Gastroesophageal sphincter (tissue), 3 donors: Measurements from ENCODE around the gene PTPRN2.

Source experiments
- CTCF ChIP-seq, 4 experiments: fragments of 200-600 bp in 2 of 4; fragments of 450-650 bp in 2 of 4; sonication (generic) in 1 of 4; IDR thresholded peaks; one replicate each; pipeline ENCODE4 v1.5.1; 2017 to 2019; ENCODE audit warnings: antibody characterized with exemption in 4 of 4, mild to moderate bottlenecking in 2 of 4, moderate library complexity in 2 of 4
- EP300 ChIP-seq: sonication (generic); formaldehyde crosslinking; IDR thresholded peaks from one replicate; pipeline ENCODE4 v1.6.1; 2017; ENCODE audit warnings: antibody characterized with exemption, mild to moderate bottlenecking
- POLR2A ChIP-seq, 2 donors: fragments of 450-650 bp; IDR thresholded peaks; one replicate each; pipeline ENCODE4 v1.6.1; 2017; ENCODE audit warnings: antibody characterized with exemption in 2 of 2, mild to moderate bottlenecking in 2 of 2, moderate library complexity in 1 of 2
- POLR2AphosphoS5 ChIP-seq: sonication (generic); formaldehyde crosslinking; IDR thresholded peaks from one replicate; pipeline ENCODE4 v1.6.1; 2017; ENCODE audit warnings: antibody characterized with exemption

- TF ChIP-seq CTCF (IDR thresholded peaks at IDR 0.05) (no peak), POLR2AphosphoS5 (no peak), EP300 (no peak), POLR2A (IDR thresholded peaks at IDR 0.05) (no peak)
These were observed 858.1 kb downstream of the PTPRN2 start for GRCh38 chr7:157729566-157729965.
